WTC11 (cell line): ENCODE measurements around the gene TEX19. TPM values are rescaled to one million over a fixed set of nuclear protein-coding genes. Genes with fewer than 3 reads are reported as not detected.

Source experiments
- ATAC-seq: fragments of 200-7000 bp; cut with Tn5 transposase; 2 replicates; pipeline ENCODE4 v1.10.0; 2021; ENCODE audit warnings: mild to moderate bottlenecking, moderate library complexity
- CTCF ChIA-PET: fragments of 300-600 bp; sonication (Branson Sonifier 250); formaldehyde crosslinking; loops from one replicate; lab custom pipeline; 2021; ENCODE audit warnings: antibody characterized with exemption; lab: Charles Lee
- POLR2A ChIA-PET: fragments of 350-600 bp; sonication (Branson Sonifier 250); formaldehyde crosslinking; loops from one replicate; lab custom pipeline; 2021; ENCODE audit warnings: antibody characterized with exemption; lab: Charles Lee
- DNase-seq: peaks from one replicate; pipeline ENCODE4 v3.0.0; 2021; ENCODE audit warnings: low spot score
- H3K27ac Mint-ChIP-seq: 2 replicates; pipeline ENCODE4 v1.8.0; 2021; ENCODE audit warnings: mixed read lengths
- H3K27me3 Mint-ChIP-seq: 2 replicates; pipeline ENCODE4 v1.8.0; 2021; ENCODE audit warnings: low read depth, mild to moderate bottlenecking, moderate library complexity, mixed read lengths
- H3K36me3 Mint-ChIP-seq: 2 replicates; pipeline ENCODE4 v1.8.0; 2021; ENCODE audit warnings: mixed read lengths
- H3K4me1 Mint-ChIP-seq: 2 replicates; pipeline ENCODE4 v1.8.0; 2022; ENCODE audit warnings: mixed read lengths
- H3K4me3 Mint-ChIP-seq: 2 replicates; pipeline ENCODE4 v1.8.0; 2021; ENCODE audit warnings: mild to moderate bottlenecking, moderate library complexity, mixed read lengths
- H3K9me3 Mint-ChIP-seq: 2 replicates; pipeline ENCODE4 v1.8.0; 2021; ENCODE audit warnings: mixed read lengths
- AR ChIP-seq: fragments of 250-450 bp; sonication (Bioruptor Pico); IDR thresholded peaks from 2 replicates; pipeline ENCODE4 v1.9.0; 2021; ENCODE audit warnings: mild to moderate bottlenecking
- ATF1 ChIP-seq: sonication (generic); formaldehyde crosslinking; IDR thresholded peaks from 2 replicates; pipeline ENCODE4 v1.8.1; 2023; ENCODE audit warnings: mild to moderate bottlenecking, moderate library complexity, missing genetic modification reagents
- CBFB ChIP-seq: sonication (generic); formaldehyde crosslinking; IDR thresholded peaks from 2 replicates; pipeline ENCODE4 v1.8.1; 2022; ENCODE audit warnings: mild to moderate bottlenecking, low read depth, missing genetic modification reagents
- CREM ChIP-seq: sonication (generic); formaldehyde crosslinking; IDR thresholded peaks from 2 replicates; pipeline ENCODE4 v1.8.1; 2022; ENCODE audit warnings: mild to moderate bottlenecking, missing genetic modification reagents, moderate library complexity
- E2F1 ChIP-seq: sonication (generic); formaldehyde crosslinking; IDR thresholded peaks from 2 replicates; pipeline ENCODE4 v1.8.0; 2022; ENCODE audit warnings: mild to moderate bottlenecking, missing genetic modification reagents
- E2F4 ChIP-seq: sonication (generic); formaldehyde crosslinking; IDR thresholded peaks from 2 replicates; pipeline ENCODE4 v1.8.1; 2022; ENCODE audit warnings: low read depth, mild to moderate bottlenecking, moderate library complexity, missing genetic modification reagents, borderline replicate concordance
- E2F5 ChIP-seq: sonication (generic); formaldehyde crosslinking; IDR thresholded peaks from 2 replicates; pipeline ENCODE4 v1.8.1; 2022; ENCODE audit warnings: mild to moderate bottlenecking, moderate library complexity, missing genetic modification reagents
- ELF4 ChIP-seq: sonication (generic); formaldehyde crosslinking; IDR thresholded peaks from 2 replicates; pipeline ENCODE4 v1.8.1; 2022; ENCODE audit warnings: low read depth, mild to moderate bottlenecking, moderate library complexity, missing genetic modification reagents
- EMX1 ChIP-seq: fragments of 250-450 bp; sonication (Bioruptor Pico); IDR thresholded peaks from 2 replicates; pipeline ENCODE4 v1.8.0; 2021; ENCODE audit warnings: mild to moderate bottlenecking
- ETV6 ChIP-seq: sonication (generic); formaldehyde crosslinking; IDR thresholded peaks from 2 replicates; pipeline ENCODE4 v1.8.1; 2022; ENCODE audit warnings: mild to moderate bottlenecking, missing genetic modification reagents
- HMGXB4 ChIP-seq: sonication (generic); formaldehyde crosslinking; IDR thresholded peaks from 2 replicates; pipeline ENCODE4 v1.8.1; 2023; ENCODE audit warnings: mild to moderate bottlenecking, moderate library complexity, missing genetic modification reagents
- IRF2 ChIP-seq: sonication (generic); formaldehyde crosslinking; IDR thresholded peaks from 2 replicates; pipeline ENCODE4 v1.8.0; 2022; ENCODE audit warnings: low read depth, missing genetic modification reagents, borderline replicate concordance
- JAZF1 ChIP-seq: fragments of 250-450 bp; sonication (Bioruptor Pico); IDR thresholded peaks from 2 replicates; pipeline ENCODE4 v1.9.0; 2021; ENCODE audit warnings: moderate library complexity, mild to moderate bottlenecking, inconsistent platforms
- JUN ChIP-seq: sonication (generic); formaldehyde crosslinking; IDR thresholded peaks from 2 replicates; pipeline ENCODE4 v1.8.0; 2023; ENCODE audit warnings: mild to moderate bottlenecking, missing genetic modification reagents
- MAX ChIP-seq: sonication (generic); formaldehyde crosslinking; IDR thresholded peaks from 2 replicates; pipeline ENCODE4 v1.8.0; 2022; ENCODE audit warnings: mild to moderate bottlenecking, missing genetic modification reagents
- NFATC4 ChIP-seq: fragments of 250-450 bp; sonication (Bioruptor Pico); IDR thresholded peaks from 2 replicates; pipeline ENCODE4 v1.9.0; 2021; ENCODE audit warnings: mild to moderate bottlenecking
- NFE2L1 ChIP-seq: sonication (generic); formaldehyde crosslinking; IDR thresholded peaks from 2 replicates; pipeline ENCODE4 v1.8.1; 2023; ENCODE audit warnings: missing genetic modification reagents
- NFYB ChIP-seq: sonication (generic); formaldehyde crosslinking; conservative IDR thresholded peaks from 2 replicates; pipeline ENCODE4 v1.8.0; 2022; ENCODE audit warnings: low read depth, missing genetic modification reagents
- NR1H2 ChIP-seq: sonication (generic); formaldehyde crosslinking; IDR thresholded peaks from 2 replicates; pipeline ENCODE4 v1.9.0; 2021; ENCODE audit warnings: mild to moderate bottlenecking, moderate library complexity, missing genetic modification reagents
- NR2C2 ChIP-seq: sonication (generic); formaldehyde crosslinking; IDR thresholded peaks from 2 replicates; pipeline ENCODE4 v1.8.0; 2022; ENCODE audit warnings: mild to moderate bottlenecking, missing genetic modification reagents
- OVOL2 ChIP-seq: fragments of 250-450 bp; sonication (Bioruptor Pico); IDR thresholded peaks from 2 replicates; pipeline ENCODE4 v1.9.0; 2021; ENCODE audit warnings: mild to moderate bottlenecking, borderline replicate concordance
- PREB ChIP-seq: sonication (generic); formaldehyde crosslinking; IDR thresholded peaks from 2 replicates; pipeline ENCODE4 v1.8.1; 2022; ENCODE audit warnings: mild to moderate bottlenecking, missing genetic modification reagents, moderate library complexity, borderline replicate concordance
- RELA ChIP-seq: sonication (generic); formaldehyde crosslinking; IDR thresholded peaks from 2 replicates; pipeline ENCODE4 v1.8.1; 2022; ENCODE audit warnings: missing genetic modification reagents, mild to moderate bottlenecking, borderline replicate concordance
- TEAD1 ChIP-seq: sonication (generic); formaldehyde crosslinking; IDR thresholded peaks from 2 replicates; pipeline ENCODE4 v1.8.0; 2022; ENCODE audit warnings: mild to moderate bottlenecking, missing genetic modification reagents
- ZNF263 ChIP-seq: sonication (generic); formaldehyde crosslinking; IDR thresholded peaks from 2 replicates; pipeline ENCODE4 v1.8.1; 2022; ENCODE audit warnings: low read depth, mild to moderate bottlenecking, moderate library complexity, missing genetic modification reagents
- total RNA-seq: library from RNA; stranded (reverse); gene quantifications from 3 replicates; pipeline ENCODE4 v1.2.3, GENCODE V29; 2021

The TEX19 gene
- total RNA-seq, 1 experiment from 2014 or later, result 1.4 TPM

- ATAC-seq, result no peak
- CTCF ChIA-PET, result interaction anchor here (0.6 to 1.5 kb wide), 5 partner anchors 15 to 54 kb away, joined by 3 to 5 read pairs (median 3); no protein-coding TSS in a partner anchor
- POLR2A ChIA-PET, result no interaction called here
- Mint-ChIP-seq H3K4me1 (peaks cover 7% of the 10 kb centered on the region), H3K27me3 (no peaks in the 10 kb centered on the region), H3K36me3 (peaks cover 2% of the 10 kb centered on the region; the same call in 1 of the 2 replicates), H3K27ac (no peak overlapping the region), H3K4me3 (no peak overlapping the region), H3K9me3 (no peaks in the 10 kb centered on the region)
- TF ChIP-seq OVOL2 (CRISPR knock-in tag), result no peak
- no peak for TF ChIP-seq ETV6
- no peak for TF ChIP-seq NR2C2 (CRISPR knock-in tag)
- no peak for TF ChIP-seq NFATC4 (CRISPR knock-in tag)
- TF ChIP-seq ZNF263, result no peak
- no peak for TF ChIP-seq JUN (CRISPR knock-in tag)
- no peak for TF ChIP-seq E2F1 (CRISPR knock-in tag)
- no peak for TF ChIP-seq MAX
- no peak for TF ChIP-seq E2F5 (CRISPR knock-in tag)
- no peak for TF ChIP-seq PREB
- no peak for DNase-seq
Measured at GRCh38 chr17:82410014-82410716, 51.1 kb downstream of the TEX19 start.

- H3K27me3 Mint-ChIP-seq, result no peaks in the 10 kb centered on the region
- H3K4me1 Mint-ChIP-seq, result peaks cover 9% of the 10 kb centered on the region
- H3K4me3 Mint-ChIP-seq, result no peak overlapping the region
- POLR2A ChIA-PET, result no interaction called here
- CTCF ChIA-PET, result no interaction called here
- no peak for DNase-seq
- no peaks in the 10 kb centered on the region for H3K36me3 Mint-ChIP-seq
- no peak for ATAC-seq
- H3K27ac Mint-ChIP-seq, result no peak overlapping the region
- H3K9me3 Mint-ChIP-seq, result no peaks in the 10 kb centered on the region
- no peak for TF ChIP-seq NFYB
- no peak for TF ChIP-seq HMGXB4 (CRISPR knock-in tag)
- TF ChIP-seq IRF2, result no peak
- no peak for TF ChIP-seq JAZF1 (CRISPR knock-in tag)
- TF ChIP-seq ETV6, result no peak
- TF ChIP-seq ELF4 (CRISPR knock-in tag), result no peak
- no peak for TF ChIP-seq ATF1 (CRISPR knock-in tag)
- no peak for TF ChIP-seq NR1H2 (CRISPR knock-in tag)
- TF ChIP-seq NFE2L1 (CRISPR knock-in tag), result no peak
- TF ChIP-seq RELA, result no peak
- no peak for TF ChIP-seq E2F4
- TF ChIP-seq CREM (CRISPR knock-in tag), result no peak
- TF ChIP-seq AR (CRISPR knock-in tag), result no peak
- no peak for TF ChIP-seq CBFB (CRISPR knock-in tag)
- TF ChIP-seq EMX1 (CRISPR knock-in tag), result no peak
- no peak for TF ChIP-seq TEAD1 (CRISPR knock-in tag)
Measured at GRCh38 chr17:82411396-82412053, 52.5 kb downstream of the TEX19 start.
